NT2/D1 (cell line): ENCODE results near the gene FAM107A.

Experiments used
- DNase-seq: peaks from one replicate; pipeline ENCODE4 v3.0.0-alpha.2; 2011; ENCODE audit warnings: low read depth, low spot score
- H3K27me3 ChIP-seq: 2 replicates; pipeline ENCODE4 v1.6.0; 2011; ENCODE audit warnings: mild to moderate bottlenecking; ENCODE audit not compliant: insufficient read length, insufficient read depth
- H3K36me3 ChIP-seq: 2 replicates; pipeline ENCODE4 v1.6.1; 2011; ENCODE audit warnings: mild to moderate bottlenecking, low read length, mixed read lengths; ENCODE audit not compliant: insufficient read depth, insufficient read length
- H3K4me1 ChIP-seq: 2 replicates; pipeline ENCODE4 v1.5.1; 2011; ENCODE audit not compliant: insufficient read depth, insufficient read length
- H3K4me3 ChIP-seq: 2 replicates; pipeline ENCODE4 v1.5.1; 2011; ENCODE audit warnings: low read depth; ENCODE audit not compliant: insufficient read length
- H3K9ac ChIP-seq: 2 replicates; pipeline ENCODE4 v1.6.0; 2011; ENCODE audit warnings: low read depth; ENCODE audit not compliant: insufficient read length
- H3K9me3 ChIP-seq: 2 replicates; pipeline ENCODE4 v1.5.1; 2011; ENCODE audit warnings: mild to moderate bottlenecking, low read length; ENCODE audit not compliant: insufficient read depth
- SUZ12 ChIP-seq: IDR thresholded peaks from 2 replicates; pipeline ENCODE4 v1.6.1; 2011; ENCODE audit not compliant: insufficient read length, insufficient read depth; ENCODE audit errors: extremely low read depth
- YY1 ChIP-seq: IDR thresholded peaks from 2 replicates; pipeline ENCODE4 v1.6.1; 2011; ENCODE audit not compliant: insufficient read length, insufficient read depth
- ZNF274 ChIP-seq: IDR thresholded peaks from 2 replicates; pipeline ENCODE4 v1.6.1; 2011; ENCODE audit warnings: mild to moderate bottlenecking, low read depth, low read length

Gene FAM107A

DNA sequence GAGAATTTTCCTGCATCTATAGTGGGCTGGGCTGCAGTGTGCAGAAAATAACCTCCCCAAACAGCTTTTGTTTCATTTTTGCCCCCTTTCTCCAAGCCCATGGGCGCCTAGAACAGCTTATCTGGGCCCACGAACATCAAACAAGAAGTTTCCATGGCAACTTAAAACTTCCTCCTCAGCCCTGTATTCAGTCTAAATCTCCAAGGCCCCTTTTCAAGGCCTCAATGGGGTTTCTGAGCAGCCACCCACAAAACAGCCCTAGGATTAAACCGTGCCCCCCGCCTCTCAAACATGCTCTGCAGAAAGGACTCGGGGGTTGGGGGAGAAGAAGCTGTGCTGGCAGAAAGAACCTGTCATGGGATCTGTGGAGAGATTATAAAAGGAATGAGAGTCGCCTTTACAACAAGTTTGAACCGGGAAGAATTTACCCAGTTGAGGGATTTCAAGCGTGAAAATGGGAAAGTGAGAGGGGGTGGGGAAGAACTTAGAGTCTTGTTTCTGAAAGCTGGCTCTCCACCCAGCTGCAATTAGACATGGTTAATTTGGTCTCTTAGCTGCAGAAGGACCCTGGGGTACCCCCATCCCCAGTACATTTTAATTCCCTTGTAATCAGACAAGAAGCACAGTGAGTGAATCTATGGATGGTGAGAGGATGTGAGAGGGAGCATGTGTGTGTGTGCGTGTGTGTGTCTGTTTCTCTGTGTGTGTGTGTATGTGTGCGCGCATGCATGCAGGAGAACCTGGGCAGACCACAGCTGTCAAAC is 4.3 kb upstream of the FAM107A start:
- no peak overlapping the region for H3K4me3 ChIP-seq
- peaks cover 32% of the 10 kb centered on the region for H3K27me3 ChIP-seq
- H3K36me3 ChIP-seq: no peaks in the 10 kb centered on the region
- H3K9me3 ChIP-seq: no peaks in the 10 kb centered on the region
- DNase-seq: no peak
- H3K9ac ChIP-seq: no peak overlapping the region
- peaks cover 12% of the 10 kb centered on the region for H3K4me1 ChIP-seq
- TF ChIP-seq SUZ12 (no peak), ZNF274 (no peak), YY1 (no peak)

- DNase-seq: no peak
- peaks cover 25% of the 10 kb centered on the region for H3K27me3 ChIP-seq
- no peaks in the 10 kb centered on the region for H3K36me3 ChIP-seq
- no peaks in the 10 kb centered on the region for H3K9me3 ChIP-seq
- H3K4me1 ChIP-seq: peaks cover 12% of the 10 kb centered on the region
- H3K4me3 ChIP-seq: no peak overlapping the region
- no peak overlapping the region for H3K9ac ChIP-seq
- no peak for TF ChIP-seq ZNF274
- TF ChIP-seq SUZ12: no peak
- no peak for TF ChIP-seq YY1
Observed at GRCh38 chr3:58580826-58581327, 3.7 kb upstream of the FAM107A start.

DNA sequence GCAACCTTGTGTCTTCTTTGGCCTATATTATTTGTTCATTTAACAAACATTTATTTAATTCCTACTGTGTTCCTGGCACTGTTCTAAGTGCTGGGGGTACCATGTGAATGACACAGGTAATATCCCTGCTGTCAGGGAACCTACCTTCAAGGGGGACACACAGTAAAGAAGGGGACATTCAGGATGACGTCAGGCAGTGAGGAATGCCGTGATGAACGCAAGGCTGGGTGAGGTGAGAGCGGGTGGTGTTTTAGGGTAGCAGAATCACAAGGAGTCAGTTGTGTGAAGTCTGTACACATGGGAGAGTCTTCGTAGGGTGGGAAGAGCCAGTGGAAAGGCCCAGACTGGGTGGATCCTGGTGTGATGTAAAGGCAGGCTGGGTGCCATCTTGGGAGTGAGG is 1.7 kb upstream of the FAM107A start:
- Histone ChIP-seq H3K4me3 (no peak overlapping the region), H3K9me3 (no peaks in the 10 kb centered on the region), H3K27me3 (peaks cover 5% of the 10 kb centered on the region), H3K9ac (no peak overlapping the region), H3K4me1 (peaks cover 10% of the 10 kb centered on the region), H3K36me3 (no peaks in the 10 kb centered on the region)
- no peak for DNase-seq
- TF ChIP-seq SUZ12 (no peak), YY1 (no peak), ZNF274 (no peak)

GRCh38 chr3:58576716-58577115 is 475 bp downstream of the FAM107A start:
- TF ChIP-seq ZNF274: no peak
- no peak for TF ChIP-seq YY1
- TF ChIP-seq SUZ12: no peak

DNA sequence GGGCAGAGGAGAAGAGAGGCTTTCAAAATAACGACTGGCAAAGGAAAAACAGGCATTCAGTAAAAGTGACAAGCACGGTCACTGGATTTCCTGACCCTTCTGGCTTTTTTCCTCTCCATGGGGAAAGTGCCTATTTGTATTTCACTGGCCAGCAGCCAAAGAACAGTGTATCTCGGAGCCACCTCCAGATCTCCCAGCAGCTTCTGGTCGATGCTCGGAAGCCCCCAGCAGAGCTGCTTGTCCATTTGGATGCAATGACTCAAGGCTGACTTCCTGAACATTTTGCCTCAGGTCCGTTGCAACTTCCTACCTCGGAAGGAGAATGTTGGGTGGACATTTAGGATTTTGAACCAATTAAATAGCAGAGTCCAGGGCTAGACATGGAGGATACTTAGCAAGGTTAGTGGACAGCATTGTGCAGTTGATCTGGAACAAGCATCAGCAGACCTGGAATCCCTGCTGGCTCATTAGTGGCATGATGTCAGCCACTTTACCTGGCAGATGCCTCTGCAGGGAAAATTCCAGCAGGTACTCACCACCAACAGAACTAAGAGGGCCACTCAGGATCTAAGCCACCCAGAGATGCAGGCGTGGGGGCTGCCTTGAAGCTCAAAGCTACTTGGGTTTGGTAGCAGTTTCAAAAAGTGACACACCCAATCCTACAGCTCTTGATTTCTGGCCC is 1.1 kb downstream of the FAM107A start:
- TF ChIP-seq YY1: no peak
- no peak for TF ChIP-seq ZNF274
- no peak for TF ChIP-seq SUZ12
- Histone ChIP-seq H3K4me1 (peaks cover 13% of the 10 kb centered on the region), H3K27me3 (no peaks in the 10 kb centered on the region), H3K9ac (no peak overlapping the region), H3K9me3 (peaks cover 10% of the 10 kb centered on the region), H3K4me3 (no peak overlapping the region), H3K36me3 (no peaks in the 10 kb centered on the region)
- DNase-seq: no peak

More at GRCh38 chr3:58576716-58577115, 475 bp downstream of the FAM107A start:
- peaks cover 6% of the 10 kb centered on the region; the same call in 1 of the 2 replicates for H3K9me3 ChIP-seq
- DNase-seq: no peak
- H3K9ac ChIP-seq: no peak overlapping the region
- no peak overlapping the region for H3K4me3 ChIP-seq
- H3K36me3 ChIP-seq: no peaks in the 10 kb centered on the region
- H3K27me3 ChIP-seq: no peaks in the 10 kb centered on the region
- peaks cover 15% of the 10 kb centered on the region for H3K4me1 ChIP-seq

DNA sequence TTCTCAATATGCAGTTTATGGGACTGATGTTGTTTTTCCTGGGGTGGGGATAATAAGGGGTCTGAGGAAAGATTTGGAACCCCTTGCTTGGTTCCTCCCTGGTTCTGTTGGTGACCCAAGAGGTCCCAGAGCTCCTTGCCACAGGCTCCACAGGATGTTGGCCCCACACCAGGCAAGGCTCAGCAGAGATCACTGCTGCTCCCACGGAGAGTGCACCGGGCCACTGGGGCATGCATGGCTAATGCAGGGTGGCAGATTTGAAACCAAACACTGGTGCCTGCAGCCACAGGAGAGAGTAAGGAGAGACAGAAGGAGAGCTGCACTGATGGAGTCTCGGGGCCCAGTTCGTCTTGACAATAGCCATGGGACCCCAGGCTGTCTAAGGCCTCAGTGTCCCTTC is 2.5 kb downstream of the FAM107A start:
- H3K9ac ChIP-seq: no peak overlapping the region
- DNase-seq: no peak
- H3K36me3 ChIP-seq: no peaks in the 10 kb centered on the region
- peaks cover 10% of the 10 kb centered on the region for H3K9me3 ChIP-seq
- peaks cover 12% of the 10 kb centered on the region for H3K4me1 ChIP-seq
- TF ChIP-seq ZNF274: no peak
- TF ChIP-seq SUZ12: no peak
- TF ChIP-seq YY1: no peak
- no peaks in the 10 kb centered on the region for H3K27me3 ChIP-seq
- no peak overlapping the region for H3K4me3 ChIP-seq

DNA sequence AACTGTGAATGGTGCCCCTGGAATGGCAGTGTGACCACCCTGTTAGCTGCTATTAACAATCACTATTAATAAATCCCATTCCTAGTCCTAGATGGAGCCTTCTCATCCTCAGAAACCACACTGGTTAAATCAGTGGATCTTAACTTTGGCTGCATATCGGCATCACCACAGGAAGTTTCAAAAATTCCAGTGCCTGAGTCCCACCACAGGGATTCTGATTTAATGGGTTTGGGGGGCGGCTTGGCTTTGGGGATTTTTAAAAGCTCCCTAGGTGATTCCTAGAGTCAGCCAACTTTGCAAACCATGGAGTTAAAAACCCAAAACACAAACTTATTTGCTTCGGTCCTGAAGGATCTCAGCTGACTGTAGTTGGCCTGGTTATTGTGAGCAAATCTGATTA is 3.1 kb downstream of the FAM107A start:
- H3K4me3 ChIP-seq: no peak overlapping the region
- H3K36me3 ChIP-seq: no peaks in the 10 kb centered on the region
- DNase-seq: no peak
- H3K27me3 ChIP-seq: no peaks in the 10 kb centered on the region
- TF ChIP-seq ZNF274 (no peak), SUZ12 (no peak), YY1 (no peak)
- no peak overlapping the region for H3K9ac ChIP-seq
- peaks cover 10% of the 10 kb centered on the region for H3K9me3 ChIP-seq
- peaks cover 12% of the 10 kb centered on the region for H3K4me1 ChIP-seq
